Astrocyte of the spinal cord (primary cell): ENCODE results near the gene STX1B.
"Not testable (repeated sequence)": the region's sequence is repeated elsewhere in the genome, so short reads cannot be mapped to it uniquely, and the experiment has no call there.

ENCODE experiments used
- DNase-seq: peaks from one replicate; pipeline ENCODE4 v3.0.0; 2011; ENCODE audit warnings: low read depth, low spot score
- H3K4me3 ChIP-seq: 2 replicates; pipeline ENCODE4 v1.5.1; 2011; ENCODE audit warnings: low read depth, mild to moderate bottlenecking, low read length, moderate library complexity
- in situ Hi-C: cut with HindIII; loops from 2 replicates; pipeline ENCODE4 v1.10.0; 2017; ENCODE audit warnings: low sequenced_read_pairs
- TF ChIP-seq, protein P1 (sequence below): IDR thresholded peaks from 2 replicates; pipeline ENCODE4 v1.5.1; 2012; ENCODE audit warnings: low read depth, mild to moderate bottlenecking, low read length, inconsistent platforms

The STX1B gene

GRCh38 chr16:30941600-30942425, 68.6 kb downstream of the STX1B start:
- in situ Hi-C loops = no loop called here
- H3K4me3 ChIP-seq = no peak overlapping the region
- peak; percentile 59 for DNase-seq
- TF ChIP-seq, protein P1, sequence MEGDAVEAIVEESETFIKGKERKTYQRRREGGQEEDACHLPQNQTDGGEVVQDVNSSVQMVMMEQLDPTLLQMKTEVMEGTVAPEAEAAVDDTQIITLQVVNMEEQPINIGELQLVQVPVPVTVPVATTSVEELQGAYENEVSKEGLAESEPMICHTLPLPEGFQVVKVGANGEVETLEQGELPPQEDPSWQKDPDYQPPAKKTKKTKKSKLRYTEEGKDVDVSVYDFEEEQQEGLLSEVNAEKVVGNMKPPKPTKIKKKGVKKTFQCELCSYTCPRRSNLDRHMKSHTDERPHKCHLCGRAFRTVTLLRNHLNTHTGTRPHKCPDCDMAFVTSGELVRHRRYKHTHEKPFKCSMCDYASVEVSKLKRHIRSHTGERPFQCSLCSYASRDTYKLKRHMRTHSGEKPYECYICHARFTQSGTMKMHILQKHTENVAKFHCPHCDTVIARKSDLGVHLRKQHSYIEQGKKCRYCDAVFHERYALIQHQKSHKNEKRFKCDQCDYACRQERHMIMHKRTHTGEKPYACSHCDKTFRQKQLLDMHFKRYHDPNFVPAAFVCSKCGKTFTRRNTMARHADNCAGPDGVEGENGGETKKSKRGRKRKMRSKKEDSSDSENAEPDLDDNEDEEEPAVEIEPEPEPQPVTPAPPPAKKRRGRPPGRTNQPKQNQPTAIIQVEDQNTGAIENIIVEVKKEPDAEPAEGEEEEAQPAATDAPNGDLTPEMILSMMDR = peak; percentile 95

- H3K4me3 ChIP-seq, in situ Hi-C loops: not testable (repeated sequence)
Measured at GRCh38 chr16:30939571-30939970, 70.9 kb downstream of the STX1B start.

More at GRCh38 chr16:30939571-30939970, 70.9 kb downstream of the STX1B start:
- not testable (repeated sequence) for DNase-seq
